ENCODE measurements around the gene ANAPC1.
"Not testable (repeated sequence)": the region's sequence is repeated elsewhere in the genome, so short reads cannot be mapped to it uniquely, and the experiment has no call there.

Gene ANAPC1

DNA sequence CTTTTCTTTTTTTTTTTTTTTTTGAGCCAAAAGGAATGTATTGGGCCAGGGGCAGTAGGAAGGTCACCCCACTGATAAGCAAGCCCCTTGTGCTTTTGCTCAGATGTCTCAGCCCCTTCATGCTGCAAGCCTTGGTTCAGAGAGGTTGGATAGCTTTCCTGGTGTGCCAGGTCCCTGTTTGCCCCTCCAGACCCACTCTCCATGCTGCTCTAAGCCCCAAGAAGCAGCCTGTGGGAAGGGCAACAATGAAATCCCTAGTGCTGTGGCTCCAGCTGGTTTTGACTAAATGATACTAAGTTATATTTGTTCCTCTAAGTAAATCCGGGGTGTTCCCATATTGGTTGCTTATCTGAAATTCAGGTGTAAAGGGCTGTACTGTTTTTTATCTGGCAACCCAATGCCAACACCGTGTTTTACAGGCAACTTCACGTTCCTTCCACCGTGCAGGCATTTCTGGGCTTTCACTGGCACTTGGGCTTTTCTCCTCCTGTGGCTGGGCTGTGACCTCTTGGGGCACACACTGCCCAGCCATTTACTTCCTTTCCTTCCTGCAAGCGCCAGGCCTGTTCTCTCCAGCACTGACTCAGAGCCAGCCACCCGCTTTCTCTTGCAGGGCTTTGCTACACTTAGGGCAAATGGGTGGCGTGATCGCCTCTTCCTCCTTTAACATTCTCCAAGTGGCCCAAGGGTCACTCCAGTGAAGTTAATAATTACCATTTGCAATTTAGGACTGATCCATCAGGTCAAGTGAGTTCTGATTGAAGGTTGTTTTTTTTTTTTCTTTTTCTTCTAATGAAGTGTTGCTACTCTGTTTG, 36.0 kb upstream of the ANAPC1 start:
- no peak overlapping the region for H3K4me3 ChIP-seq (ENCODE audit: low read depth, low read length)
- no peak for TF ChIP-seq CTCF (IDR thresholded peaks at IDR 0.05; ENCODE audit: low read depth, low read length)

DNA sequence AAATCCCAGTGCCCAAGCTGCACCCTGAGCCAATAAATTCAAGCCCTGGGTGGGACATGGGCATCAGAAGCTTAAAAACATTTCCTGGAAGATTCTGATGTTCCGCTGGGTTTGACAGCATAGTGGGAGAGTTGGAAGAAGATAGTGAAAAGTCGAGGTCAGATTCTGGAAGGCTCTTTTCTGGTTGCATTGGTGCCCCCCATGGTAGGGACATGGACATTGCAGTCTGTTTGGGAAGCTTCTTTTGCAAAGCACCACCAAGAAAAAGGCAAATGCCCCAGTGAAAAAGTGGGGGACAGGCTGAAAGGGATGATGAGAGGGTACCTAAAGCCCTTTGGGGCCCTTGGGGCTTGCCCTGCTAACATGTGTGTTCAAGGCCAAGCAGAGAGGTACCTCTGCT, 35.4 kb upstream of the ANAPC1 start:
- H3K4me3 ChIP-seq (ENCODE audit: low read depth, low read length) = no peak overlapping the region
- TF ChIP-seq CTCF (IDR thresholded peaks at IDR 0.05; ENCODE audit: low read depth, low read length) = peak; percentile 20; the same call in 1 of the 2 replicates

GRCh38 chr2:111918383-111918806, 34.4 kb upstream of the ANAPC1 start:
- TF ChIP-seq CTCF (IDR thresholded peaks at IDR 0.05; ENCODE audit: low read depth, low read length) = no peak
- H3K4me3 ChIP-seq (ENCODE audit: low read depth, low read length) = no peak overlapping the region

GRCh38 chr2:111917106-111917505, 33.1 kb upstream of the ANAPC1 start:
- no peak for TF ChIP-seq CTCF (IDR thresholded peaks at IDR 0.05; ENCODE audit: low read depth, low read length)

DNA sequence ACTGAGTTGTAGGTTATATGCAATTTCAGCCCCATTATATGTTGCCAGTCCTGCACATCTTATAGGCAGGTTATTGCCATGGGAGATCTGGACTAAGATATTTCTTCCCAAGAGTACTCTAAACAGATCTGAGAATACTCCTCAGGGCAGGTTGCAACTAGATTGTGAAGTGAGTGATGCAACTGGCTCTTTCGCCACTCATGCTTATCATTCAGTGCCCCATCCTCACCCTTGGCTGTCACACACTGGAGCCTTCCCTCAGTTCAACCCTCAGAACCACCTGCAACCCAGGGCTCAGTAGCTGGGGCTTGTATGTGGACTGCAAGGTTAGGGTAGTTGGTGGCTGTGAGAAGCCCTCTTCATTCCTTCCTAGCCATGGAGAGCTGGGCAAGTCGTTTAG, 28.6 kb upstream of the ANAPC1 start:
- no peak overlapping the region for H3K4me3 ChIP-seq (ENCODE audit: low read depth, low read length)
- no peak for TF ChIP-seq CTCF (IDR thresholded peaks at IDR 0.05; ENCODE audit: low read depth, low read length)

More at GRCh38 chr2:111917106-111917505, 33.1 kb upstream of the ANAPC1 start:
- no peak overlapping the region for H3K4me3 ChIP-seq (ENCODE audit: low read depth, low read length)

DNA sequence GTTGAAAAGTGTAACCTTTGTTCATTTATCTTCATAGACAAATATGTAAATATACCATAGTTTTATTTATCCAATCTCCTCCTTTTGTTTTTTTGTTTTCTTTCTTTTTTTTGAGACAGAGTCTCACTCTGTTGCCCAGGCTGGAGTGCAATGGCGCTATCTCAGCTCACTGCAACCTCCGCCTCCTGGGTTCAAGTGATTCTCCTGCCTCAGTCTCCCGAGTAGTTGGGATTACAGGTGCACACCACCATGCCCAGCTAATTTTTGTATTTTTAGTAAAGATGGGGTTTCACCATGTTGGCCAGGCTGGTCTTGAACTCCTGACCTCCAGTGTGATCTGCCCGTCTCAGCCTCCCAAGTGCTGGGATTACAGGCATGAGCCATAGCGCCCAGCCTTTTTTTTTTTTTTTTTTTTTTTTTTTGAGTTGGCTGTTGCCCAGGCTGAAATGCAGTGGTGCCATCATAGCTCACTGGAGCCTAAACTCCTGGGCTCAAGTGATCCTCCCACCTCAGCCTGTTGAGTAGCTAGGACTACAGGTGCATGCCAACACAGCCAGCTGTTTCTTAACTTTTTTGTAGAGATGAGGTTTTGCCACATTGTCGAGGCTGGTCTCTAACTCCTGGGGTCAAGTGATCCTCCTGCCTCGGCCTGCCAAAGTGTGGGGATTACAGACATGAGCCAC, 27.4 kb upstream of the ANAPC1 start:
- not testable (repeated sequence) for H3K4me3 ChIP-seq (ENCODE audit: low read depth, low read length)

- no peak overlapping the region for H3K4me3 ChIP-seq (ENCODE audit: low read depth, low read length)
- TF ChIP-seq CTCF (IDR thresholded peaks at IDR 0.05; ENCODE audit: low read depth, low read length) = no peak
Measured at GRCh38 chr2:111910609-111911277, 26.8 kb upstream of the ANAPC1 start.

GRCh38 chr2:111909997-111910396, 26.0 kb upstream of the ANAPC1 start:
- not testable (repeated sequence) for H3K4me3 ChIP-seq (ENCODE audit: low read depth, low read length)
